ENCODE results near the gene FMN2.

The FMN2 gene

DNA sequence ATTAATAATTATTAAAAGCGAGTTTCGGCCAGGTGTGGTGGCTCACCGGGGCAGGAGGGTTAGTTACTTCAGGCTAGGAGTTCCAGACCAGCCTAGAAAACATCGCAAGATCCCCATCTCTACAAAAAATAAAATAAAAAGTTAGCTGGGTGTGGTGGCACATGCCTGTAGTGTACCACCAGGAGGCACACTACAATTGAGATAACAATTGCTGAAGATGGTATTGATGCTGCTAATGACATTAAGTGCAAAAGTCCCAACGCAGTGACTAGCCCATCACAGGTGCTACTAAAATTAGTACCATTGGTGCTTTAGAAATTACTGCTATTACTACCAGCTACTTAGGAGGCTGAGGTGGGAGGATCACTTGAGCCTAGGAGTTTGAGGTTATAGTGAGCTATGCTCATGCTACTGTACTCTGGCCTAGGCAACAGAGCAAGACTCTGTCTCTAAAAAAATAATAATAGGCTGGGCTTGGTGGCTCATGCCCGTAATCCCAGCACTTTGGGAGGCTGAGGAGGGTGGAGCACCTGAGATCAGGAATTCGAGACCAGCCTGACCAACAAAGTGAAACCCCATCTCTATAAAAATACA is 363.6 kb downstream of the FMN2 start:
- Histone ChIP-seq H3K79me2 (ENCODE audit: control insufficient read depth, insufficient read depth, low read length, unreplicated experiment) (no peaks in the 10 kb centered on the region), H3K27ac (ENCODE audit: low read depth, low read length) (no peak overlapping the region), H3K27me3 (ENCODE audit: insufficient read depth, low read length) (no peaks in the 10 kb centered on the region), H2AFZ (ENCODE audit: low read length, unreplicated experiment) (no peak overlapping the region), H3K4me3 (ENCODE audit: low read depth, low read length) (no peak overlapping the region), H3K36me3 (ENCODE audit: insufficient read depth, low read length) (no peaks in the 10 kb centered on the region), H3K4me1 (ENCODE audit: control insufficient read depth, insufficient read depth, low read length, unreplicated experiment) (no peaks in the 10 kb centered on the region)

DNA sequence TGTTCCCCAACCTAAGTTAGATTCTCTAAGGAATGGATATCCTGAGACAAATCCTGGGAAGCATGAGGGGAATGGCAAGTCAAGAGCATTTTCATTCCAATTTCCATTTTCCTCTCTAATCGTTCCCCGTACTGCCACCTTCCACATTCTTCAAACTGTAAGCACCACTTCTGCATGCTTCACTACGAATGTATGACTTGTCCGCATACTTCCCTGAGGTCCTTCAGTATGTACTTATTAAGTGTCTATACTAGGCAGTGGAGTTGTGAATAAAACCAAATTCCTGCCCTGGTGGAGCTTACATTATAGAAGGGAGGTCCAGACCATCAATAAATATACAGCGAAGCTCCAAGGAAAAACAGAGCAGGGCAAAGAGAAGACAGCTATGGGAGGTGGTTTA is 365.5 kb downstream of the FMN2 start:
- H3K36me3 ChIP-seq (ENCODE audit: insufficient read depth, low read length) = no peaks in the 10 kb centered on the region
- no peaks in the 10 kb centered on the region for H3K79me2 ChIP-seq (ENCODE audit: control insufficient read depth, insufficient read depth, low read length, unreplicated experiment)
- no peak overlapping the region for H2AFZ ChIP-seq (ENCODE audit: low read length, unreplicated experiment)
- H3K4me1 ChIP-seq (ENCODE audit: control insufficient read depth, insufficient read depth, low read length, unreplicated experiment) = peaks cover under 1% of the 10 kb centered on the region
- H3K4me3 ChIP-seq (ENCODE audit: low read depth, low read length) = no peak overlapping the region
- H3K27ac ChIP-seq (ENCODE audit: low read depth, low read length) = no peak overlapping the region
- no peaks in the 10 kb centered on the region for H3K27me3 ChIP-seq (ENCODE audit: insufficient read depth, low read length)

DNA sequence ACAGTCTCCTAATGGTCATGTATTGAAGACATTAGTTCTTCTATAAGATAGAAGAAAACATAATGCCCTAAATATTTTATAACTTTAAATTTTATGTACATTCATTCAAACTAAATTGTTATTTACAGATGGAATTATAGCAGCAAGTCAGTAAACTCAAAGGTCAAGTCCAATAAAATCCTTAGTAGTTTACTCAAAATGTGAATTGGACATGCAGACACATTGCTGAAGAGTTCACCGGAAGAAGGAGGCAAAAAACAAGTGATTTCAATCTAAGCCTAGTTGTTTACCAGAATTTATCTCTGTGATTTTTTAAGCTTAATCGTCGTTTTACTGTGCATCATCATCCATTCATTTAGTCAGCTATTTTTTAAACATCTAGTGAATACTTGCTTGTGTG is 370.6 kb downstream of the FMN2 start:
- Histone ChIP-seq H3K27me3 (ENCODE audit: insufficient read depth, low read length) (no peaks in the 10 kb centered on the region), H3K4me1 (ENCODE audit: control insufficient read depth, insufficient read depth, low read length, unreplicated experiment) (peaks cover 27% of the 10 kb centered on the region)

GRCh38 chr1:240462766-240463395 is 371.2 kb downstream of the FMN2 start:
- no peak overlapping the region for H3K27ac ChIP-seq (ENCODE audit: low read depth, low read length)
- H3K4me3 ChIP-seq (ENCODE audit: low read depth, low read length) = no peak overlapping the region
- H3K79me2 ChIP-seq (ENCODE audit: control insufficient read depth, insufficient read depth, low read length, unreplicated experiment) = no peaks in the 10 kb centered on the region
- no peaks in the 10 kb centered on the region for H3K27me3 ChIP-seq (ENCODE audit: insufficient read depth, low read length)
- H3K36me3 ChIP-seq (ENCODE audit: insufficient read depth, low read length) = no peaks in the 10 kb centered on the region
- no peak overlapping the region for H2AFZ ChIP-seq (ENCODE audit: low read length, unreplicated experiment)
- peaks cover 27% of the 10 kb centered on the region for H3K4me1 ChIP-seq (ENCODE audit: control insufficient read depth, insufficient read depth, low read length, unreplicated experiment)

More for the DNA sequence above, 370.6 kb downstream of the FMN2 start:
- Histone ChIP-seq H3K4me3 (ENCODE audit: low read depth, low read length) (no peak overlapping the region), H3K36me3 (ENCODE audit: insufficient read depth, low read length) (no peaks in the 10 kb centered on the region), H3K27ac (ENCODE audit: low read depth, low read length) (no peak overlapping the region), H3K79me2 (ENCODE audit: control insufficient read depth, insufficient read depth, low read length, unreplicated experiment) (no peaks in the 10 kb centered on the region), H2AFZ (ENCODE audit: low read length, unreplicated experiment) (no peak overlapping the region)

GRCh38 chr1:240464099-240464498 is 372.4 kb downstream of the FMN2 start:
- Histone ChIP-seq H3K36me3 (ENCODE audit: insufficient read depth, low read length) (no peaks in the 10 kb centered on the region), H2AFZ (ENCODE audit: low read length, unreplicated experiment) (peak overlapping the region; percentile 26), H3K4me3 (ENCODE audit: low read depth, low read length) (no peak overlapping the region), H3K27ac (ENCODE audit: low read depth, low read length) (no peak overlapping the region), H3K27me3 (ENCODE audit: insufficient read depth, low read length) (no peaks in the 10 kb centered on the region), H3K79me2 (ENCODE audit: control insufficient read depth, insufficient read depth, low read length, unreplicated experiment) (no peaks in the 10 kb centered on the region), H3K4me1 (ENCODE audit: control insufficient read depth, insufficient read depth, low read length, unreplicated experiment) (peaks cover 35% of the 10 kb centered on the region)

DNA sequence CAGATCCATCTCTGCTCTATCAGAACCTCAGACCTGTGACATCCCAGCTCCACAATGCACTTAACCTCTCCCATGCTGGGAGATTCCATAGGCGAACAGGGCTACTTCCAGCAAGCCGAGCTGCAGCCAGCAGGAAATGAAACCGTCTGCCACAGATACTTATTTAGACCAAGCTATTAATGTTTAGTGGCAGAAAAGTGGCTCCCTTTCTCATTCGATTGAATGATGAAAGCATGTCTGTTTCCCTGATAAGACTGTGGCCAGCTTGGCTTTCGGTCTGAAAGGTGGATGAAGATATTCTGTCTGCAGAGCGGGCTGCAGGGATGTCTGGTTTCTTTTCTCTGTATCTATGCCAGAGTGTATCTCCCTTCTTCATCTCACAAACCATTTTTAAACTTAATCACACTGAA is 373.9 kb downstream of the FMN2 start:
- Histone ChIP-seq H3K4me3 (ENCODE audit: low read depth, low read length) (no peak overlapping the region; the same call in 1 of the 2 replicates), H3K4me1 (ENCODE audit: control insufficient read depth, insufficient read depth, low read length, unreplicated experiment) (peaks cover 36% of the 10 kb centered on the region), H3K36me3 (ENCODE audit: insufficient read depth, low read length) (no peaks in the 10 kb centered on the region), H3K27ac (ENCODE audit: low read depth, low read length) (no peak overlapping the region), H3K27me3 (ENCODE audit: insufficient read depth, low read length) (no peaks in the 10 kb centered on the region), H3K79me2 (ENCODE audit: control insufficient read depth, insufficient read depth, low read length, unreplicated experiment) (no peaks in the 10 kb centered on the region), H2AFZ (ENCODE audit: low read length, unreplicated experiment) (no peak overlapping the region)

DNA sequence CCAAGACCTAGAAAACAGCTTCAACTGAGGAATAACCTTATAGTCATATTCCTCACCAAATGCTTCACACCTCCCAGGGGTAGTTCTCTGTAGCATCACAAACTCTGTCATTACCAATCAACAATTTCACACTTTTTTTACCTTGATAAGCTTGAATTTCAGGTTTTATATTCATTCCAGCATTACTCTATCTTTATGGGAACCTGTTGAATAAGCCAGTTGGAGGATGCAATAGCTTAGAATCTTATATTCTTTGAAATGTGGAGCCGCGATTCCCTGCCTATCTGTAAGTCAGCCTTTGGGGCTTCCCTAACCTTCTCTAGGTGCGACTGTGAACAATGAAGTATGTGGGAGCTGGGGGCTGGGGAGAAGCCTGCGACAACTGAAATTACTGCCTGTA is 374.8 kb downstream of the FMN2 start:
- Histone ChIP-seq H3K27ac (ENCODE audit: low read depth, low read length) (no peak overlapping the region), H3K4me1 (ENCODE audit: control insufficient read depth, insufficient read depth, low read length, unreplicated experiment) (peaks cover 36% of the 10 kb centered on the region)

DNA sequence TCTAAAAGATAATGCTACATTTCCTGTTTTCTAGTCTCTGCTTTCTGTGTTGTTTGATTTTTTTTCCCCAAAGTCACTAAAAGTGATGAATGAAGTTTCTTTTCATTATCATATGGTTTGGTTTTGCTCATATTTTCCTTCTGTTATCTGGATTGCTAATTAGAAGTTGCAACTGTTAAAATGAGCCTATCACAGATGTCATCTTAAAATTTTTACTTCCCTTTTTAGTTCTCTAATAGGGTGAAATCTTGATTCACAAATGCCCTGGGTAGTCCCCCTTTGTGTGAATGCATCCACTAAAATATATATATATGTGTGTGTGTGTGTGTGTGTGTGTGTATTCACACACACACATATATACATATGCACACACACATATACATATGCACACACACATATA is 376.2 kb downstream of the FMN2 start:
- Histone ChIP-seq H3K4me3 (ENCODE audit: low read depth, low read length) (no peak overlapping the region), H3K27me3 (ENCODE audit: insufficient read depth, low read length) (no peaks in the 10 kb centered on the region), H3K36me3 (ENCODE audit: insufficient read depth, low read length) (no peaks in the 10 kb centered on the region), H3K79me2 (ENCODE audit: control insufficient read depth, insufficient read depth, low read length, unreplicated experiment) (no peaks in the 10 kb centered on the region), H3K4me1 (ENCODE audit: control insufficient read depth, insufficient read depth, low read length, unreplicated experiment) (peaks cover 30% of the 10 kb centered on the region), H2AFZ (ENCODE audit: low read length, unreplicated experiment) (no peak overlapping the region), H3K27ac (ENCODE audit: low read depth, low read length) (no peak overlapping the region)

More for the DNA sequence above, 374.8 kb downstream of the FMN2 start:
- H2AFZ ChIP-seq (ENCODE audit: low read length, unreplicated experiment) = no peak overlapping the region
- no peaks in the 10 kb centered on the region for H3K36me3 ChIP-seq (ENCODE audit: insufficient read depth, low read length)
- H3K79me2 ChIP-seq (ENCODE audit: control insufficient read depth, insufficient read depth, low read length, unreplicated experiment) = no peaks in the 10 kb centered on the region
- no peak overlapping the region for H3K4me3 ChIP-seq (ENCODE audit: low read depth, low read length)
- no peaks in the 10 kb centered on the region for H3K27me3 ChIP-seq (ENCODE audit: insufficient read depth, low read length)

- H3K27me3 ChIP-seq (ENCODE audit: insufficient read depth, low read length) = no peaks in the 10 kb centered on the region
- H3K27ac ChIP-seq (ENCODE audit: low read depth, low read length) = no peak overlapping the region
- H3K4me3 ChIP-seq (ENCODE audit: low read depth, low read length) = no peak overlapping the region
- peak overlapping the region; percentile 7 for H2AFZ ChIP-seq (ENCODE audit: low read length, unreplicated experiment)
- H3K4me1 ChIP-seq (ENCODE audit: control insufficient read depth, insufficient read depth, low read length, unreplicated experiment) = peaks cover 31% of the 10 kb centered on the region
- H3K79me2 ChIP-seq (ENCODE audit: control insufficient read depth, insufficient read depth, low read length, unreplicated experiment) = no peaks in the 10 kb centered on the region
- no peaks in the 10 kb centered on the region for H3K36me3 ChIP-seq (ENCODE audit: insufficient read depth, low read length)
Measured at GRCh38 chr1:240468656-240469055, 377.0 kb downstream of the FMN2 start.

- H3K27ac ChIP-seq (ENCODE audit: low read depth, low read length) = peak overlapping the region; percentile 68
- no peaks in the 10 kb centered on the region for H3K27me3 ChIP-seq (ENCODE audit: insufficient read depth, low read length)
- H3K4me1 ChIP-seq (ENCODE audit: control insufficient read depth, insufficient read depth, low read length, unreplicated experiment) = peaks cover 18% of the 10 kb centered on the region
- H3K36me3 ChIP-seq (ENCODE audit: insufficient read depth, low read length) = peaks cover 9% of the 10 kb centered on the region; the same call in 1 of the 2 replicates
- peak overlapping the region; percentile 58 for H2AFZ ChIP-seq (ENCODE audit: low read length, unreplicated experiment)
- no peaks in the 10 kb centered on the region for H3K79me2 ChIP-seq (ENCODE audit: control insufficient read depth, insufficient read depth, low read length, unreplicated experiment)
- peak overlapping the region; percentile 7; the same call in 1 of the 2 replicates for H3K4me3 ChIP-seq (ENCODE audit: low read depth, low read length)
Measured at GRCh38 chr1:240474133-240474614, 382.5 kb downstream of the FMN2 start.

DNA sequence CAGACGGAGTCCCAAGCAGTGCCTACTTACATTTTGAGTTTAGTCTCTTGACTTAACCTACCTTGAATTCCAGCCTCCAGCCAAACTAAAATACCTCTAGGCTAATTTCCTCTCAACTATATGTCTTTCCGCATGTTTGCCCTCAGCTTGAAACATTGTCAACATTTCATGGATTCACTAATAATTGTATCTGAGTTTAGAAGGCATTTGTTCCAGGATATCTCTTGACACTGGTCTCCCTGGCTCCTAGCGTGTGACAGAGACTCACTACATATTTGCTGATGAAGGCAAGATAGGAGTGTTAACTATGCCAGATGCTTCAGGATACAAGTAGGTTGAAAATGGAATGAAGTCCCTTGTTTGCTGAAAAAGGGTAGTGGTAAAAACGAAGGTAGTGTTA is 384.1 kb downstream of the FMN2 start:
- Histone ChIP-seq H3K27ac (ENCODE audit: low read depth, low read length) (no peak overlapping the region), H3K4me1 (ENCODE audit: control insufficient read depth, insufficient read depth, low read length, unreplicated experiment) (peaks cover 18% of the 10 kb centered on the region), H2AFZ (ENCODE audit: low read length, unreplicated experiment) (no peak overlapping the region), H3K79me2 (ENCODE audit: control insufficient read depth, insufficient read depth, low read length, unreplicated experiment) (no peaks in the 10 kb centered on the region), H3K36me3 (ENCODE audit: insufficient read depth, low read length) (peaks cover 9% of the 10 kb centered on the region; the same call in 1 of the 2 replicates), H3K27me3 (ENCODE audit: insufficient read depth, low read length) (no peaks in the 10 kb centered on the region), H3K4me3 (ENCODE audit: low read depth, low read length) (no peak overlapping the region)

Measured in ACC112 (cell line).